Sigmoid colon (tissue), 4 donors: ENCODE data around the gene OCRL.

Experiments used
- EP300 ChIP-seq, 4 donors: sonication (generic); formaldehyde crosslinking; IDR thresholded peaks; one replicate each; pipeline ENCODE4 v1.6.1; 2017; ENCODE audit warnings: antibody characterized with exemption in 4 of 4
- POLR2A ChIP-seq, 2 donors: fragments of 450-650 bp; IDR thresholded peaks; one replicate each; pipeline ENCODE4 v1.6.1; 2016; ENCODE audit warnings: antibody characterized with exemption in 2 of 2, mild to moderate bottlenecking in 2 of 2, moderate library complexity in 2 of 2
- TF ChIP-seq, protein P1 (sequence below), 4 experiments: fragments of 450-650 bp in 3 of 4; fragments of 200-600 bp in 1 of 4; IDR thresholded peaks; one replicate each; pipeline ENCODE4 v1.5.1; 2016 to 2019; ENCODE audit warnings: antibody characterized with exemption in 4 of 4, mild to moderate bottlenecking in 3 of 4, moderate library complexity in 2 of 4

DNA sequence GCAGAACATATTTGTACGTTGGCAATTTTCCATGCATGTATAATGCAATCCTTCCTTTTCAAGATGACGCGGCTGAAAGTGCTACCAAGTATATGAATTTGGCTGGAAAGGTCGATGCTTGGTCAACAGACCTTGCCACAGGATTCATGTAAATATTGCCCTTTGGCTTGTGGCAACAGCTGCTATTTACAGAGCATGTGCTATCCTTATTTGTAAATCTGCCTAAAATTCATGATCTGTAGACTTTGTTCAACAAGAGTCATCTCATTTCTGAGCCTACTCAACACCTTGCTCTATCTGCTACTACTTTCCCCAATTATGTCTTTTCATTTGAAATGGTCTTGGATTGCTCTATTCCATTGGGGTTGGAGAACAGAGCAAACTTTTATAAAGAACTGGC lies 14.9 kb upstream of the OCRL start:
- TF ChIP-seq, protein P1, sequence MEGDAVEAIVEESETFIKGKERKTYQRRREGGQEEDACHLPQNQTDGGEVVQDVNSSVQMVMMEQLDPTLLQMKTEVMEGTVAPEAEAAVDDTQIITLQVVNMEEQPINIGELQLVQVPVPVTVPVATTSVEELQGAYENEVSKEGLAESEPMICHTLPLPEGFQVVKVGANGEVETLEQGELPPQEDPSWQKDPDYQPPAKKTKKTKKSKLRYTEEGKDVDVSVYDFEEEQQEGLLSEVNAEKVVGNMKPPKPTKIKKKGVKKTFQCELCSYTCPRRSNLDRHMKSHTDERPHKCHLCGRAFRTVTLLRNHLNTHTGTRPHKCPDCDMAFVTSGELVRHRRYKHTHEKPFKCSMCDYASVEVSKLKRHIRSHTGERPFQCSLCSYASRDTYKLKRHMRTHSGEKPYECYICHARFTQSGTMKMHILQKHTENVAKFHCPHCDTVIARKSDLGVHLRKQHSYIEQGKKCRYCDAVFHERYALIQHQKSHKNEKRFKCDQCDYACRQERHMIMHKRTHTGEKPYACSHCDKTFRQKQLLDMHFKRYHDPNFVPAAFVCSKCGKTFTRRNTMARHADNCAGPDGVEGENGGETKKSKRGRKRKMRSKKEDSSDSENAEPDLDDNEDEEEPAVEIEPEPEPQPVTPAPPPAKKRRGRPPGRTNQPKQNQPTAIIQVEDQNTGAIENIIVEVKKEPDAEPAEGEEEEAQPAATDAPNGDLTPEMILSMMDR (IDR thresholded peaks at IDR 0.05): no peak
- TF ChIP-seq EP300 (IDR thresholded peaks at IDR 0.05) (no peak), POLR2A (IDR thresholded peaks at IDR 0.05) (no peak)
